GM18868 (cell line): ENCODE data around the gene OR4N2.
"Not testable (repeated sequence)": the region's sequence is repeated elsewhere in the genome, so short reads cannot be mapped to it uniquely, and the experiment has no call there.

Experiments used
- ATAC-seq: cut with Tn5 transposase; IDR thresholded peaks from one replicate; pipeline ENCODE4 v1.9.1; 2021; ENCODE audit warnings: mild to moderate bottlenecking, moderate library complexity; ENCODE audit not compliant: unreplicated experiment

OR4N2 gene

DNA sequence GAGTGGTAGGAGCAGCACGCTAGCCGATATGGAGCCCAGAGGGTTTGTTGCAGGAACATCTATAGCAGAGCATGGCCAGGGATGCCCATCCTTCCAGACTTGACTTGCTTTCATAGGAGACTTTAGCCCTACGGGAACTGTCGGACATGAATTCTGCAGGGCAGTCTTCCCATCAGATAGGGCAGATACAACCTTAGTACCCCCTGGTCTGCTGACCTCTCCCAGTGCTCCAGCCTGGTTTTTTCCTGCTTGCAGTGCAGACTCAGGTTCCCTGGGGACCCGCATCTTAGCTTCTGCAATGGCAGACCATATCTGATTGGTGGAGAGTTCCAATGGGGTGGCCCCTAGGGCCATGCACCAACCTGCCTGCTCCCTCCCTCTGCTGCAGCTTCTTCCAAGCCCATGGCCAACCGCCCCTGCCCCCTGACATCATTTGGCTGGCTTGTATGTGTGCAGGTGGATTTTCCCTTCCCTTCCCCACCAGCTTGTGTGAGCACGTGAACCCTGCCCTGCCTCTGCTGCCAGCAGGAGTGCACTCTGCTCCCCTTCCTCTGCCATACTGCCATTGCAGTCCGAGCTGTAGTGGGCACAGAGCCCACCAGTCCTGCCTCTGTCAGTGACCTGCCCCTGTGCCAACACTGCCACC, 30.8 kb downstream of the OR4N2 start:
- ATAC-seq = not testable (repeated sequence)

GRCh38 chr14:19838433-19838832, 34.9 kb downstream of the OR4N2 start:
- no peak for ATAC-seq

- ATAC-seq = no peak
Observed at GRCh38 chr14:19851365-19851764, 47.8 kb downstream of the OR4N2 start.

- ATAC-seq = not testable (repeated sequence)
Observed at GRCh38 chr14:19866061-19866669, 62.6 kb downstream of the OR4N2 start.

GRCh38 chr14:19873178-19873577, 69.6 kb downstream of the OR4N2 start:
- ATAC-seq = no peak

DNA sequence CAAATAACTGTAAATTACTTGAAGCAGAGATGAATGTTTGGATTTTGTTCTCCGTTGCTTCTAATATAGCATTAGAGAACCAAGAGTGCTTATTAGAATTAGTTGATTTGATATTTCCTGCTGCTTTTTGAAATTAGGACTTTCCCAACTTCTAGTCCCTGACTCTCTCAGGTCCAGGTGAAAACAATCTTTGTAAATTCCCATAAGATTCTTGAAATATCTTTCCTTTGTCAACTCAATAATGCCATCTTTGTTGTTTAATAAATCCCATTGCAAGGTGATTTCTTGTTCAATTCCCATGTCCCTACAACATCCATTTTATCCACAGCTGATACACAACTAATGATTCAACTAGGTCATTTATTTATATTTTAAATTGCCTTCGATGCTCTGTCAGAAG, 71.3 kb downstream of the OR4N2 start, which contains the start of gene OR4K2:
TSS of gene OR4K2 (plus strand) at position 301 of the 400 bp plus-strand sequence. CDS start 1,126 bp downstream, outside the sequence.
- no peak for ATAC-seq

- ATAC-seq = no peak
Observed at GRCh38 chr14:19878029-19878642, 74.6 kb downstream of the OR4N2 start.
